Hematopoietic multipotent progenitor cell treated with erythropoietin and hydrocortisone succinate and interleukin-3 and kit ligand, for 15 days (in vitro differentiated cells): Measurements from ENCODE around the gene LAMTOR5.
"Not testable (repeated sequence)": the region's sequence is repeated elsewhere in the genome, so short reads cannot be mapped to it uniquely, and the experiment has no call there.

Experiments used
- DNase-seq: peaks from one replicate; pipeline ENCODE4 v3.0.0-alpha.2; 2015; ENCODE audit warnings: low spot score

The LAMTOR5 gene

GRCh38 chr1:110407260-110408210, at the start of gene LAMTOR5:
TSS of gene LAMTOR5 (minus strand) at chr1:110407694. CDS start at chr1:110407620, 74 bp downstream.
- peak; percentile 92 for DNase-seq

GRCh38 chr1:110457206-110457605, 49.7 kb upstream of the LAMTOR5 start:
- no peak for DNase-seq

GRCh38 chr1:110455151-110455550, 47.7 kb upstream of the LAMTOR5 start:
- no peak for DNase-seq

DNA sequence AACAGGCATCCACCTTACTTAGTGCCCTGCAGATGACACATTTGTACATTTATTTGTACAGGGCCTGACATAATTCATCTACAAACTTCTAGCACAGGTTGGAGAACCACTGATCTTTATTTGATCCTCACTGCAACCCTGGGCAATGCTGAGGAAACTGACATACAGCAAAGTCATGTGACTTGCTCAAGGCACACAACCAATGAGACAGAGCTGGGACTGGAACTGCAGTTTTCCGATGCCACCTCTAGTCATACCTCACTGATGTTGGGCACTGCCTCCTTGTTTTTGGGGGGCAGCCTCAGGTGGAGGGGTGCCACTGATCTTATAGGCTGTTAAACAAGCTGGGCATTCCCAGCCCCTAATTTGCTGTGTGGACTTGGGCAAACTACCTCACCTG, 46.8 kb upstream of the LAMTOR5 start:
- DNase-seq: no peak

GRCh38 chr1:110453829-110454228, 46.3 kb upstream of the LAMTOR5 start:
- no peak for DNase-seq

DNA sequence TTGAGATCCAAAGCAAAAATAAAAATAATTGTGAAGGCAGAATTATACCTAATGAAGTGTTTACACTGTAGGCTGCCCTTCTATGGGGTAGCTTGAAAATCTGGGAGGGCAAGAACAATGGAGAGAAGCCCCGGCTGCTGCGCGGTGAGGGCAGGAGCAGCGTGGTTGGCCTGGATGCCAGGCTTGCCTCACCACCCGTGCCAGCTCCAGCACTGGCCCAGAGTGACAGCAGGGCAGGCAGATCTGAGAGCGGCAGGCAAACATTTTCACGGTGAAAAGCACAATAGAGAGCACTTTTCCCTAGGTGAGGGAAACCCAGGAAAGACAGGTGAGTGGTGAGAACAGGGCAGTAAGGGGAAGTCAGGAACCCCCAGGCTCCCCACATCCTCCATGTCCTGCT, 44.8 kb upstream of the LAMTOR5 start:
- no peak for DNase-seq

- DNase-seq: no peak
These were observed 43.4 kb upstream of the LAMTOR5 start, which contains the start of gene PROK1 for GRCh38 chr1:110450929-110451328. TSS of gene PROK1 (plus strand) at chr1:110451149. CDS start at chr1:110451217, 68 bp downstream.

DNA sequence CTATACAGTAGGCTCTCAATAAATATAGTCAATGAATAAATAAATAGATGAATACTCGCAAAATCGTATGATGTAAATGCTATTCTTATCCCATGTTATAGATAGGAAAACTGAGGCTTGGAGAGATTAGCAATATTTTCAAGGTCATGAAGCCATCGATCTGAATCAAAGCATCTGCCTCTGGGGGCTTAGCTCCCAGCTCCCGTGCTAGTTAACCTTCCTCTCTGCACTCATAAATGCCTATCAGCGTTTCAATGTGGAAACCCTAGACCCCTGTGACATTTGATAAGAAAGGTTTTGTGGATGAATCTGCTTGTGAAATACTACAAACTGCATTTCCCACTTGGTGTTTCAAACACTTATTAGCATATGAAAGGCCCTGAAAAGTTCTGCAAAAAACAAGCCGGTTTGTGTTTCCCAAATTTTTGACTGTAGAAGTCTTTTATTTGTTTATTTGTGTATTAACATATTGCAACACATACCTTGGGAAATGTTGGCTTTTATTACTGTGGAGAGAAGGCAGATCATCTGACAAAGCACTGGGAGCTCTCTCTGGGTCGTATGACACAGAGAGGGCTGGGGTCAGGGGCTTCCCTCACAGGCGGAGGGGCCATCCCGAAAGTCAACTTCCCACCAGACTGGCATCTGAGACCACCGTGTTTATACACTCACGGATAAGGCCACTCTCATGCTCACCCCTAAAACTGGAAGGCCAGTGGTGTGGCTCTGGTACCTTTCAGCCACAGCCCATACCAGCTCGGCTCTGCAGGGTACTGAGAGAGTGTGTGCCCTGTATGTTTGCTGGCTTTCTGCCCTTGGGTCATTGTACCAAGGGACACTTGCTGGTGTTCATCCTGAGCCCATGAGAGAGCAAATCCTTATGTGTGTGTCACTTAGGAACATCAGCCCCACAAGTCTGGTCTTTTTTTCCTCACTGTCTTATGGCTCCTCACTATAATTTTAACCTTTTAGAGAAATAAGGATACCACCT, 42.5 kb upstream of the LAMTOR5 start:
- DNase-seq: no peak

GRCh38 chr1:110444561-110444960, 37.1 kb upstream of the LAMTOR5 start:
- DNase-seq: no peak

DNA sequence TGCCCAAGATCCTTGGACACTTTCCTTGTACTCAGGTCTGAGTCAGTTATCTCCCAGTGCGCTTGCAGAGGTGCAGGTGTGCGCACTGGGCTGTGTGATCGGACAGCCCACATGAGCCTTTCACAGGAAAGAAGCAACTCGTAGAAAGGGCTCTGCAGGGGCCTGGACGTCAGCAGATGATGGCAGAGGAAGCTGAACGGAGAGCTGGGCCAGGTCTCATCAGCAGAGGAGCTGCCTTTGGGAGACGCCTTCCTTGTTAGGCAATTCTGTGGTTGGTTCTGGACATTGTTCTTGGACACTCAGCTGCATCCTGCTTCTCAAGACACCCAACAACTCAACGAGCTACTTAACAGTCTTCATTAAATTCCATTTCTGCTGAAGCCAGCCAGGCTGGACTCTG, 36.0 kb upstream of the LAMTOR5 start:
- no peak for DNase-seq

GRCh38 chr1:110441888-110442287, 34.4 kb upstream of the LAMTOR5 start:
- DNase-seq: no peak

DNA sequence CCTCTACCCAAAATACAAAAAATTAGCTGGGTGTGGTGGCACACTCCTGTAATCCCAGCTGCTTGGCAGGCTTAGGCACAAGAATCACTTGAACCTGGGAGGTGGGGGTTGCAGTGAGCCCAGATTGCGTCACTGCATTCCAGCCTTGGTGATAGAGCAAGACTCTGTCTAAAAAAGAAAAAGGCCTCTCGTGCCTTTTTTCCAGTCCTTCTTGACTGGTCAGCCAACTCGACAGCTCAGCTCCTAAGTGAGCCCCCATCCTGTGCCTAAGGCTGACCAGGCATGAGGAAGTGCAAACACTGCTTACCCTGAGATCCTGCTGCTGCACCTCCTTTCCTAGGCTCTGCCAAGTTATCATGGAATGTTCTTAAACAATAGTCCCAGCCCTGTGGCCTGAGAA, 33.4 kb upstream of the LAMTOR5 start:
- DNase-seq: no peak

DNA sequence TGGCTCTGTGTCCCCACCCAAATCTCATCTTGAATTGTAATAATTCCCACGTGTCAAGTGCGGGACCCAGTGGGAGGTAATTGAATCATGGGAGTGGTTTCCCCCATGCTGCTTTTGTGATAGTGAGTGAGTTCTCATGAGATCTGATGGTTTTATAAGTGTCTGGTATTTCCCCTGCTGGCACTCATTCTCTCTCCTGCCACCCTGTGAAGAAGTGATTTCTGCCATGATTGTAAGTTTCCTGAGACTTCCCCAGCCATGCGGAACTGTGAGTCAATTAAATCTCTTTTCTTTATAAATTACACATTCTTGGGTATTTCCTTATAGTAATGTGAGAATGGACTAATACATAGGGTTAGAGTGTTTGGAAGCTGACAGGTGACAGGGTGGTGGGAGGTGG, 32.4 kb upstream of the LAMTOR5 start:
- not testable (repeated sequence) for DNase-seq

GRCh38 chr1:110438893-110439292, 31.4 kb upstream of the LAMTOR5 start:
- DNase-seq: no peak

DNA sequence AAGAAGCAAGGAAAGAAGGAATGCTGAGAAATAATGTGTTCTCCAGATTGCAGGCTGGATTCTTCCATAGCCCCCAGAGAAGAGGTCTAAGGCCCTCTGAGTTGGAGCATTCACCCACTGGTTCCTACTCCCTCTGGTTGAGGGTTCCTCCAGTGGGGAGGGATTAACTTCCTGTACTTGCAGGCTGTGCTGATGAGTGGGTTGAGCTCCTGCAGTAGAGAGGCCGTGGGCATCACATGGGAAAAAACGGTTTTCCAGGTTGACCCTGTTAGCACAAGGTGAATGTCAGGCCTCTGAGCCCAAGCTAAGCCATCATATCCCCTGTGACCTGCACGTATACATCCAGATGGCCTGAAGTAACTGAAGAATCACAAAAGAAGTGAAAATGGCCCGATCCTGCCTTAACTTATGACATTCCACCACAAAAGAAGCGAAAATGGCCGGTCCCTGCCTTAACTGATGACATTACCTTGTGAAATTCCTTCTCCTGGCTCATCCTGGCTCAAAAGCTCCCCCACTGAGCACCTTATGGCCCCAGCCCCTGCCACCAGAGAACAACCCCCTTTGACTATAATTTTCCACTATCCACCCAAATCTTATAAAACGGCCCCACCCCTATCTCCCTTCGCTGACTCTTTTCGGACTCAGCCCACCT, 30.3 kb upstream of the LAMTOR5 start:
- not testable (repeated sequence) for DNase-seq

GRCh38 chr1:110436635-110437034, 29.1 kb upstream of the LAMTOR5 start:
- no peak for DNase-seq

- DNase-seq: no peak
These were observed 27.5 kb upstream of the LAMTOR5 start for GRCh38 chr1:110434946-110435345.

GRCh38 chr1:110433803-110434202, 26.3 kb upstream of the LAMTOR5 start:
- no peak for DNase-seq

DNA sequence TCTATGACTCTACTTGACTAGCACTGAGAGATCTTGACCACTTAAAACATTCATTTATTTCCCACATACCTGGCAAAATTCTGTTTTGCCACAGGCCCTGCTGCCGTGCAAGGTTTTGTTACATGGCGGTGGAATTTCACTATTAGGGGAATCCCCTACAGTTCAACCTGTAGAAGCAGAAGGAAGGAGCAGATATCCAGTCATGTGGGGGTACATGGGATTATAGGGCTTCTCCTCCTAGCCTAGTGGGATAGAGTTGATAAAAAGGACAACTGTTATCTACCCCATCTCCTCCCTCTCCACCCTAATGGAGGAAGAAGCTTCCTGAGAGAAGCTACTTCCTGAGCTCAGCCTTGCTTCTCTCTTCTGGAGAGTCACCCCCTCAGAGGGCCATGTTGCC, 25.7 kb upstream of the LAMTOR5 start:
- DNase-seq: no peak

DNA sequence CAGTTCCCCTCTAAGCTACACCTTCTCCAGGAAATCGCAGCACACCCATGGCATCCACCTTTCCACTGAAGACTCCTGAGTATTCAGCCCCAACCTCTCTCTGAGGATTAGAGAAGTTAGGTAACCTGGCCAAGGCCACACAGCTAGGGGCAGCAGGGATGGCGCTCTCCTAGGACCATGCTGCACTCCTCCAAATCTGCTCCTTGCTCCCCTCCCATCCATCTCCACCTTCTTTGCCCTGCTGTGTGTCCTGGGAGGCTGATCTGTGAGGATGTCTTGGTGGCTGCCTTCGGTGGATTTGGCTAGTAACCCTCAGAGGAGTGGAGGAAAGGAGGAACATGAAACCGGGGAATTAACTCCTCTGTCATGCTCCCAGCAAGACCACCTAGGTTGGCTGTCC, 23.4 kb upstream of the LAMTOR5 start:
- no peak for DNase-seq

- DNase-seq: no peak
These were observed 22.9 kb upstream of the LAMTOR5 start for GRCh38 chr1:110430366-110430765.

DNA sequence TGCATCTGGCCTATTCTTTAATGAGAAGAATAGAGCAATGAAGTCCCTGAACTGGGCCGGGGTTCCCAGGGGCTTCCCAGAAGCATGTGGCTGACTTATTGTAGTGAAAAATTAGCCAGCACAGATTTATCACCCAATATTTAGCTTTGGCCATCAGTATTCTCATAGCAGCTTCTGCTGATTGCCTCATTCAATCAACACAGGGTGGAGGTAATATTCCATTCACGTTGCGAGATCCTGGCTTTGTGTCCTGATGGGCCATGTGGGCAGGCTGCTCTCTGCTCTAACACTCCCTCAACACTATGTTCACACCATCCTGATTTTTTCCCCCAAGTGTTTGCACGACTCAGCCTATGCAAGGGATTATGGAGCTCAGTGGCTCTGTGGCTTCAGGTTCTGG, 21.5 kb upstream of the LAMTOR5 start:
- DNase-seq: no peak
